OCI-LY1 (cell line): ENCODE measurements around the gene DUOXA1.

Experiments used
- H2AFZ ChIP-seq: fragments of 200-600 bp; sonication (generic), shearing (Covaris generic); 2 replicates; pipeline ENCODE4 v1.6.0; 2014; ENCODE audit warnings: antibody characterized with exemption, mild to moderate bottlenecking, low read length
- H3F3A ChIP-seq: fragments of 200-600 bp; sonication (generic), shearing (Covaris generic); 2 replicates; pipeline ENCODE4 v1.6.0; 2014; ENCODE audit warnings: mild to moderate bottlenecking, antibody characterized with exemption, low read length, moderate library complexity; ENCODE audit not compliant: insufficient read depth
- H3K27ac ChIP-seq: fragments of 200-600 bp; sonication (generic); 2 replicates; pipeline ENCODE4 v1.5.1; 2014; ENCODE audit warnings: low read length, mixed run types, mild to moderate bottlenecking, low read depth; ENCODE audit not compliant: poor library complexity, severe bottlenecking
- H3K27me3 ChIP-seq: fragments of 200-600 bp; sonication (generic); 2 replicates; pipeline ENCODE4 v1.6.0; 2014; ENCODE audit warnings: antibody characterized with exemption, mild to moderate bottlenecking, low read length, moderate library complexity; ENCODE audit not compliant: insufficient read depth
- H3K36me3 ChIP-seq: fragments of 200-600 bp; sonication (generic); 2 replicates; pipeline ENCODE4 v1.6.1; 2014; ENCODE audit warnings: mild to moderate bottlenecking, antibody characterized with exemption, low read length, moderate library complexity, mixed read lengths; ENCODE audit not compliant: insufficient read depth
- H3K4me1 ChIP-seq: fragments of 200-600 bp; sonication (generic); 2 replicates; pipeline ENCODE4 v1.5.1; 2014; ENCODE audit warnings: mild to moderate bottlenecking, low read length, moderate library complexity; ENCODE audit not compliant: insufficient read depth, severe bottlenecking
- H3K4me2 ChIP-seq: fragments of 200-600 bp; sonication (generic), shearing (Covaris generic); 2 replicates; pipeline ENCODE4 v1.6.1; 2014; ENCODE audit warnings: low read length
- H3K4me3 ChIP-seq: fragments of 200-600 bp; sonication (generic); 2 replicates; pipeline ENCODE4 v1.5.1; 2014; ENCODE audit warnings: low read length, low read depth, mild to moderate bottlenecking, mixed read lengths; ENCODE audit not compliant: poor library complexity, severe bottlenecking
- H3K79me2 ChIP-seq: fragments of 200-600 bp; shearing (Covaris generic); 2 replicates; pipeline ENCODE4 v1.6.1; 2016; ENCODE audit warnings: mixed run types, low read length, mixed read lengths; ENCODE audit not compliant: insufficient read depth
- H3K9ac ChIP-seq: fragments of 200-600 bp; sonication (generic), shearing (Covaris generic); 2 replicates; pipeline ENCODE4 v1.6.1; 2014; ENCODE audit warnings: mild to moderate bottlenecking, low read length, mixed read lengths
- H3K9me2 ChIP-seq: fragments of 200-600 bp; sonication (generic), shearing (Covaris generic); 2 replicates; pipeline ENCODE4 v1.6.1; 2014; ENCODE audit warnings: low read depth, mild to moderate bottlenecking, low read length, mixed read lengths
- H3K9me3 ChIP-seq: fragments of 200-600 bp; shearing (Covaris generic); 2 replicates; pipeline ENCODE4 v1.6.1; 2014; ENCODE audit warnings: low read length, mixed read lengths
- H4K20me1 ChIP-seq: fragments of 200-600 bp; sonication (generic), shearing (Covaris generic); 2 replicates; pipeline ENCODE4 v1.6.0; 2016; ENCODE audit warnings: mild to moderate bottlenecking, low read length; ENCODE audit not compliant: insufficient read depth
- CTCF ChIP-seq: fragments of 200-600 bp; sonication (generic), shearing (Covaris generic); IDR thresholded peaks from 2 replicates; pipeline ENCODE4 v1.5.1; 2017; ENCODE audit warnings: mild to moderate bottlenecking, antibody characterized with exemption, low read length, moderate library complexity, mixed read lengths
- EZH2 ChIP-seq: fragments of 200-600 bp; sonication (generic), shearing (Covaris generic); IDR thresholded peaks from 2 replicates; pipeline ENCODE4 v1.8.0; 2017; ENCODE audit warnings: borderline replicate concordance, mixed run types, mild to moderate bottlenecking, antibody characterized with exemption, low read length, moderate library complexity, mixed read lengths

The DUOXA1 gene

GRCh38 chr15:45166834-45167630 lies 37.4 kb upstream of the DUOXA1 start:
- H3K27ac ChIP-seq = no peak overlapping the region
- no peaks in the 10 kb centered on the region for H3K36me3 ChIP-seq
- TF ChIP-seq CTCF (peak; percentile 67), EZH2 (no peak)
- H2AFZ ChIP-seq = peak overlapping the region; percentile 76
- peaks cover 5% of the 10 kb centered on the region for H3K4me1 ChIP-seq
- H3K9me2 ChIP-seq = no peaks in the 10 kb centered on the region
- H3K4me2 ChIP-seq = peak overlapping the region; percentile 75
- no peaks in the 10 kb centered on the region for H4K20me1 ChIP-seq
- H3K79me2 ChIP-seq = no peaks in the 10 kb centered on the region
- H3K27me3 ChIP-seq = no peaks in the 10 kb centered on the region
- H3K9me3 ChIP-seq = no peaks in the 10 kb centered on the region
- H3K4me3 ChIP-seq = peak overlapping the region; percentile 72
- H3K9ac ChIP-seq = peak overlapping the region; percentile 81
- no peaks in the 10 kb centered on the region for H3F3A ChIP-seq

GRCh38 chr15:45165536-45165935 lies 35.9 kb upstream of the DUOXA1 start:
- no peaks in the 10 kb centered on the region for H3K27me3 ChIP-seq
- H3K9me2 ChIP-seq = no peaks in the 10 kb centered on the region
- H3K4me2 ChIP-seq = no peak overlapping the region
- H3K36me3 ChIP-seq = no peaks in the 10 kb centered on the region
- no peak overlapping the region for H3K27ac ChIP-seq
- no peaks in the 10 kb centered on the region for H4K20me1 ChIP-seq
- H3K4me1 ChIP-seq = peaks cover 5% of the 10 kb centered on the region
- no peak overlapping the region for H3K9ac ChIP-seq
- no peak overlapping the region for H3K4me3 ChIP-seq
- H3K9me3 ChIP-seq = no peaks in the 10 kb centered on the region
- TF ChIP-seq CTCF = no peak
- TF ChIP-seq EZH2 = no peak
- no peak overlapping the region for H2AFZ ChIP-seq
- no peaks in the 10 kb centered on the region for H3F3A ChIP-seq
- no peaks in the 10 kb centered on the region for H3K79me2 ChIP-seq

- no peak for TF ChIP-seq EZH2
- TF ChIP-seq CTCF = no peak
- H3F3A ChIP-seq = no peaks in the 10 kb centered on the region
- no peaks in the 10 kb centered on the region for H3K9me3 ChIP-seq
- no peak overlapping the region for H2AFZ ChIP-seq
- no peaks in the 10 kb centered on the region for H3K79me2 ChIP-seq
- H4K20me1 ChIP-seq = no peaks in the 10 kb centered on the region
- no peaks in the 10 kb centered on the region for H3K9me2 ChIP-seq
- no peaks in the 10 kb centered on the region for H3K27me3 ChIP-seq
- no peak overlapping the region for H3K9ac ChIP-seq
- no peaks in the 10 kb centered on the region for H3K36me3 ChIP-seq
- H3K4me3 ChIP-seq = no peak overlapping the region
- no peak overlapping the region for H3K4me2 ChIP-seq
- H3K4me1 ChIP-seq = peaks cover 5% of the 10 kb centered on the region
- no peak overlapping the region for H3K27ac ChIP-seq
These were observed 35.2 kb upstream of the DUOXA1 start for GRCh38 chr15:45164914-45165313.
